GM10847 (cell line): ENCODE data around the gene SIM1.

ENCODE experiments used
- POLR2A ChIP-seq: IDR thresholded peaks from 2 replicates; pipeline ENCODE4 v1.6.1; 2011; ENCODE audit not compliant: insufficient read length; ENCODE audit errors: extremely low read depth

SIM1 gene

DNA sequence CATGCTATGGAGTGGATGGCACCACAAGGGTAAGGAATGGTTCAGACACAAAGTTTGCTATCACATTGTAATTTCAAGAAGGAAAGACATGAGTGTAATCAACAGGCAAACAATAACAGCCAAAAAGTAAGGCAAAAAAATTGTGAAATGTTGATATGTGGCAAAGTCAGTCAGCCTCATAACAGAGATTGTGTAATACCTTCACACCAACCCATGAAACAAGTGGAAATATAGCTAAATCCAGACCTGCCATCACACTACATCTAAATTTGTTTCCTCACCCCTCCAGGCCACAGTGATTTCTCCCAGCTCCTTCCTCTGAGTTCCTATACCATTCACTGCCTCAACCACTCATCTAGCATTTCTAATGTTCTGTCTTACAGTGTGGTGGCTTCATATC is 37.3 kb downstream of the SIM1 start:
- TF ChIP-seq POLR2A, result no peak

DNA sequence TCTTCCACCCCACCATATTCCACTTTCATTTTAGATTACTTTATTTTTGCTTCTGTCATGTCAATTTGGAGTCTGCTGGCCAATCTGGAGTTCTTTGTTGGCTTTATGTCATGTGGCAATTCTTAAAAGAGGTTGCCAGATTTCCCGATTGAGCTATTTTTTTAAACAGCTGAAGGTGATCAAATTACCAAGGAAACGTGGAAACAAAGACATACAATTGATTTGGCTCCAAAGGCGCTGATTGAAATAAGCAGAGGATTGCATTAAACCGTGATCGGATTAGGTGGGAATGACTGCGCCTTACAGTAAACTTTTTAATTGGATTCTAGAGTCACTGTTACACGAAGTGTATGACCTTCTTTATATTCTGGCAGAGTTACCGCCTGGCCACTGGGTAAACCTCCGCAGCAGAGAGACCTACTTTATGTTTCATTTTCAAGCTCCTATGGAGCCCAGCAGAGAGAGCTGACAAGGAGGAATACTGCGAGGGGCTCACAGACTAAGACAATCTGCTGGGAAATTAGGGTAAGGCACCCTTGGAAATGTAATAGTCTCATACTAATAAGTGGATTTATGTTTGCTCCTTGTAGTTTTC is 37.9 kb downstream of the SIM1 start:
- TF ChIP-seq POLR2A, result no peak

DNA sequence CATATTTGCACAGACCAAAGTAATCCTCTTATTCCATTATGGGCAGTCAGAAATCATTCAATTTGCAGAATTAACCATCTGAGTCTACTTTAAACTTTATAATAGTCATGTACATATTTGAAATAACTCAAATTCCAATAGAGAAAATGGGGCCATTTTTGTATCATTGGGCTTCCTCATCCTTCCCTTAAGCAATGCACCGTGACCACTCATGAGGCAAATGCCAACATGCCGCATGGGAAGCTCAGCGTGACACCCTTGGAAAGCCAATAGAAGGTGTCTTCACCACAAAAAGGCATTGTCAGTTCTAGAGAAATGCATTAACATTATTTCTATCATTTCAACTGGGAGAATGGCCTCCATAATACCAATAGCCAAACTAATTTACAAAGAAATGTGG is 38.5 kb downstream of the SIM1 start:
- no peak for TF ChIP-seq POLR2A

DNA sequence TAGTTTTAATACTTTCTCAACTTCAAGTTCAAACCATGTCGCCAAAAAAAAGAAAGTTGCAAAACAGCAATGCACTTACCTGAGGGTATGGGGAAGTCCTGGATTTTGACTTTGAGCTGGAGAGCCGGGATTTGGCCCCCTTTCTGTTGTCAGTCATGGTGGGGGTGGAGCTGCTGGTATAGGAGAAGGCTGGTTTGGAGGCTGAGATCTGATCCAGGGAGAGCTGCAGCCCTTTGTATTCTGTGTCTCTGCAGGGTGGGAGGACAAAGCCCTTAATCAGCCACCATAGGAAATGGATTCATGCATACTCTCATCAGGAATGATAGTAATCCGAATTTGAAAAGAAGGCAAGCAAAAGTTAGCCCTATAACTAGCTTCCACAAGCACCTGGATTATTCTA is 44.0 kb downstream of the SIM1 start:
- TF ChIP-seq POLR2A, result no peak

DNA sequence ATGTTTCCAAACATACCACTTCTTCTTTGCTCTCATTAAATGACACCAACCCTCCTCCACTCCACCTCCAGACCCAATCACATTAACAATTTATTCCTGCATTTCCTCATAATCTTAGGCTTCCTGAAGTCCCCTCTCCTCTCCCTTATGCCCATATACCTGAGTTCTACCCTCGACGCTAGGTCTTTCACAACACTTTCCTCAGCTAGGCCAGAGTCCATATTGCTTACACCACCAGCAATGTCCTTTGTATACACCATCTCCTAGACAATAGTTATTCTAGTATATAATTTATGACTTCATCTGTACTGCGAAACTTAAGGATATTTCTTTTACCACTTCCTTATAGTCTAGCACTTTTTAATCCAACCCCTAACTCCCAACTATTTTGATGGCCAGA is 47.7 kb downstream of the SIM1 start:
- TF ChIP-seq POLR2A, result no peak

DNA sequence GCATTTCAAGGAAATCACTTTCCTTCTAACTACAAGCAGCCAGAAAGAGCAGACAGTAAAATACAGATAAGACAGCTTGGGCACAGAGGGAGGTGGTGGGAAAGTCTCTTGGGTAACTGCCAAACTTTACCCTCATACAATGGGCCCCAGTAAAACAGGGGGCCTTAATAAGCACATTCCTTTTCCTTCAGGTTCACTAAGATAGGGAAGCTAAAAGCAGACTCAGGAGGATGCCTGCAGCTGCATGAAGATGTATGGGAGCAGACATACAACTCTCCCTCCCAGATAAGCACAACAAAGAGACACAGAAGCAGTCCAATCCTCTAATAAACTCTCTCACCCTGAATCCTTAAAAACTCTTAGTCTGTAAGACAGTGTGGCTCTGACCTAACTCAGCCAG is 49.0 kb downstream of the SIM1 start:
- no peak for TF ChIP-seq POLR2A

DNA sequence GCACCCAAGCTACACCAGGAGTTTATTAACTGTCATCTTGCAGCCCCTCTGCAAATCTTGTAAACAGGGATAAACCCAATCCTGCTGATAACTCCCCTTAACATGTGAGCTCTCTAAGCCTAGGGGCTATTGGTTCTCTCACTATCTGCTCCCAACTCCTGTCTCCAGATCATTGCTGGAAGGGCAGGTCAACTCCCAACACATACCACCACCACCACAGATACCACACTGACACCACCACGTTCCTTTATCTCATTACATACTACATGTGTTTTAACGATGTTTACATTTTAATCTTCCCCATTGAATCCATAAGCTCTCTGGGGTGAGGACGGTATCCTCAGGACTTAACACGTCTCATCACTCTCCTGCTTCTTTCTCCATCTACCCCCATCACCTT is 51.8 kb downstream of the SIM1 start:
- TF ChIP-seq POLR2A, result no peak

DNA sequence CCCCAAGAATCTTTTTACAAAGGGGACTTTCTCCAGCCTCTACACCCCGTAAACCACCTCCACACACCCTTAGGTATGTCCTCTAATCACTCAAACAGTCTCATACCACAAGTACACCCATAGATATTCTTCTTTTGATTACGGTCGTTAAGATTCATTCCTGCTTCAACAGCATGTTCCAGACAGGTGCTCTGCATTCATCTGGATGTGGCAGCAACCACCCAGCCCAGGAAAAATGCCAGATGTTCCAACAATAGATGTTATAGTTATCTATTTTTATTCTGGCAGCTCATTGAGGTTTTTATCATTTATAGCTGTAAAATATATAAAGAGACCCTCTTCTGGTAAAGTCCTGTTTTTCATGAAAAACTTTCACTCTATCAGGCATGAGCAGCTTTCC is 60.7 kb downstream of the SIM1 start:
- no peak for TF ChIP-seq POLR2A

DNA sequence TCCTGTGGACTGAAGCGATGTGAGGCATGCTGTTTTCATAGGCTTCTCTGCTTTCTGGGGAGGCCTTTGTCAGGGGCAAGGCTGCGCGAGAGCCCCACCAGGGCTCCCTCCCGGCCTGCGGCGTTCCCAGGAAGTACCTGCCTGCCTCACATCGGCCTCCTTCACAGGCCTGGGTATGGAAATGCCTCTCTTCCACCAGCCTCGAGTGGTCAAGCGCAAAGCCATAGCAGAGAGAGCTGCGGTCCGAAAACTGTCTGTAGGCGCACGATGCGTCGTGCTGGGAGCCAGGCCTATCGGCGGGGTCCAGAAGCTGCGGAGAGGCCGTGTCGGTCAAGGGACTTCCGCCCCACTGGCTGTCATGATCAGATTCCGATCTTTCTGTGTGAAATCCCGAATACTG is 71.2 kb downstream of the SIM1 start:
- no peak for TF ChIP-seq POLR2A

DNA sequence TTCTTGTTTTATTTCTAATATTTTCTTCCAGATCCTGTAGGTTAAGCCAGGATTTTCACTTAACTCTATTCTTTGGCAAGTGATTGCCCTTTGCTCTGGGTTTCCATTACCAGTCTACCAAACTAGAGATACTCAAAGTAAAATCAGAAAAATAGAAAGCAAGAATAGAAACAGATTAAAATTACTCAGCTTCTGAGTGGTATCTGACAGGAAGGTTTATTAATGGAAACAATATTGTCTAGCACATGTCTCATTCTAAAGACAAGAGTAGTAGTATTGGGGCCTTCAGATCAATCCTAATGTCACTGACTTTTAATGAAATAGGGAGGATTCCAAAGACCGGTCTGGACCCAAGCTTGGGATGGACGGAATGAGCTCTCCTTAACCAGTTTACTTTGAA is 72.3 kb downstream of the SIM1 start:
- no peak for TF ChIP-seq POLR2A

DNA sequence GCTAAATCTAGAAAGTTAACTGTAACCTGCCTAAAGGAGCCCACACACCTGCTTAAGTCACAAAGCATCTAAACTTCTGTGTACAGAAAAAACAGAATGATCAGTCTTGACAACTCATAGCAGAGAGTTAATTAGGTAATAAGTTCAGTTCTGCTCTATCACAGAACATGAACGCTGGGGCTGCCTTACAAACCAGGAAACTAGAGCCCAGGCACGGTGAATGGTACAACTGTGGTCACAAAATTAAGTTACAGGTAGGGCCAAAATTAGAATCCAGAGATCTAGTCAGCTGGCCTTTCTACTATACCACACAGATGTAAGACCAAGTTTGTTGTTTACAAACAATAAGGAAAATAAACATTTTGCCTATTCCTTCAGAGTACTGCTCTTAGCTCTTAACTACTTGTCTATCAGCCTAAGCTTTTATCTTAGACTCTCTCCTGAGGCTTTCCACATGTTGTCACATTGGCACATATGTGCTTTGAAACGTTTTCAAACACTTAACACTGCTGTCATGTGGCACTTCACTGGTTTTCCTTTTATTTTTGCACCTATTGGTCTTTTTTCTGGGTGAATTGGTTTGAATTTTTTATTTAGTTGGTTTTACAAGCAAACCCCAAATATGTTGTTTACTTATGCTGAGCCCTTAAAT is 75.7 kb downstream of the SIM1 start:
- no peak for TF ChIP-seq POLR2A

DNA sequence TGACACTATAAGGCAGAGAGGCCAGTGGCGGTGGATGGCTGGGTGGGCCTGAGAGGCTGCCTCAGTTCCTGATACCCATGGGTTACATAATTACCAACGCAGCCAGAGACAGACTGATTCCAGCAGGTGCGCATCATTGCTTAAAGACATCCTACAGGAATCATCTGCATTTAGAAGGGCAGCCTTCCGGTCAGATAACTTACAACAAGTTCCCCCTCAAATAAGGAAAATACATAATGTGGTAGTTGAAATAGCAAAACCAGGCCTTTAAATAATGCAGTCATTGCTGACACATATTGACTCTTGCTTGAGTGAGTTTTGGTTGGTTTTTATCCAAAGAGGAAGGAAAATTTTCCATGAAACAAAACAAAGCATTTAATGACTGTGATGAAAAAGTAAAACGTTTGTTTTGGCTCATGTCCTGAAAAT is 81.9 kb downstream of the SIM1 start:
- no peak for TF ChIP-seq POLR2A

DNA sequence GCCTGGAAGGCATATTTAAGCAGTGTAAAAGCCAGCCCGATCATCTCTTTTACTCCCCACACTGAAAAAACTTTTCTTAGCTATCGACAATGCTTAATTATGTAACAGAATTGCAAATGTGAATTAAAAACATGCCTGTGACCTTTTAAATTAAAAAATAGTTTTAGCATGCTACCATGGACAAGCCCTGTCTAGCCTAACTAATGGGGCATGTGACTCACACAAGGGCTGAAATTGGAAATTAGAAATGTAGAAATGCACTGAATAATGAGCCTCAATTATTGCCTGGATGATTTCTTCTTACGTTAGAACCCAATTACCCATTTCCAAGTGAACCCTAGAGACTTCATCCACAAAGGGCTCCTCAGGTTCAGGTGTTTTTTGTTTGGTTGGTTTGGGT is 82.7 kb downstream of the SIM1 start:
- TF ChIP-seq POLR2A, result no peak

DNA sequence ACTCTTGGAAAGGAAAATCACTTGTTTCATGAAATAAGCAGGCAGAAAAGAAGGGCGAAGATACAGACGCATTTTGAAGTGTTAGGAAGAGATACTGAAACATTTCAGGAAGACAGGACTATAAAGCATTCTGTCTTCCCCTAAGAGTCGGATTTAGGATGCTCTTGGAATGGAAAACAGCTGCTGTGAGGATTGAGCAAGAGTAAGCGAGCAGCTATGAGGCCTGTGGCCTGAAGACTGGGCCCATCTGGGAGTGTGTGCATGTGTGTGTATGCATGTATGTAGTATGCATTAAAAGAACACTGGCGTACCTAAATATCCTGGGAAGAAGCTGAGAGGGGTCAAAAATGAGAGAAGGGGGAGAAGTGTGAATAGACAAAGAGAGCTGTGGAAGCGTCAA is 83.6 kb downstream of the SIM1 start:
- no peak for TF ChIP-seq POLR2A

DNA sequence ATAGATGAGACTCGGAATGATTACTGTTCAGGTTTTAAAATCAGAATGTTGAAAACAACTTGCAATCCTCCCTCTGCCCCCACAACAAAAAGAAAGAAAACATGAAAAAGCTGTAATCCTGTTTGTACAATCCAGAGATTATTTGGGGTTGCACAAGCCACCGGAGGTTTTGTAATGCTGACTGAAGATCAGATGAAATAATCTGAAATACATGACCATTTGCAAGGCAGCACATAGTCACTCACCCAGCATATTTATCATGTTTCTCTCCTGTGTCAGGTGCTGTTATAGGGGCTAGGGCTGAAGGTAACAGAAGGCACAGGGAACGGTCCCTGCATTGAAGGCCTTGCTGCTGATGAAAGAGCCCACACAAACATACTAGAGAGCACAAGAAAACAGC is 85.3 kb downstream of the SIM1 start:
- no peak for TF ChIP-seq POLR2A

DNA sequence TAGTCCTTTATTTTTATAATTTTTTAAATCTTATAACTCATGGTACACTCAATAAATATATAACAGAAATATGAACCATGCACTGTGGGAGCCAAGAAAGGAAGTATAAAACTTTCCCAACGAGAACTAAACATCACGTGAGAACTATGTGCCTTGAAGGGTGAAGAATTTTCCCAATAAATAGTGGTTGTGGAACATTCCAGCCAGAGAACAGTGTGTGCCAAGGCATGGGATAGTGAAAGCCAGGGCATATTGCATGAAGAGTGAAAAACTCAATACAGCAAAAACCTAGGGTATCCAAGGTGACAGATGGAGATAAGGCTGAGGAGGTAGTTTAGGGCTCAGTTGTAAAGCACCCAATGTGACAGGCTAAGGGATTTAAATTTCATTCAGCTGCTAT is 86.1 kb downstream of the SIM1 start:
- TF ChIP-seq POLR2A, result no peak

DNA sequence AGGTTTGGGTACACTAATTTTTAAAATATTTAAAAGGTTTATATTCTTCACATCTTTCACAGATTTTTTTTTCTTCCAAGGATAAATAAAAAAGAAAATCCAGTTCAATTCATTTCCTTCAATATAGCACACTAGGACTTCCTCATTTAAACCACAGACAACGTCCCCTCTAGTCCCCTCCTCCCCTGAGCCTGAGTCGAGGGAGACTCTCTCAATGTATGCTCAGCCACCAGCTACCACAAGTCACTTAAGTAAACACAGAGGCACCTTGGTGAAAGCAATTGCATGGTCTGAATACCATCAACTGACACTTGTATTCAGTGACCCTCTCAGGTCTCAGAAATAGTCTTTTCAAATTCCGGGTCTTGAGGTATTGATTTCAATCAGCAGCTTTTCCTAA is 88.6 kb downstream of the SIM1 start:
- TF ChIP-seq POLR2A, result no peak
